A549 (cell line): ENCODE results near the gene P2RX3. TPM values are rescaled to one million over a fixed set of nuclear protein-coding genes. Genes with fewer than 3 reads are reported as not detected.

Source experiments
- ATAC-seq, 2 experiments: fragments of 200-7000 bp in 1 of 2; fragments of >200 bp in 1 of 2; cut with Nextera tagmentation in 1 of 2; cut with Tn5 transposase in 1 of 2; 3 replicates each; pipeline versions ENCODE4 v1.8.0 to v1.9.1; 2018 to 2020; ENCODE audit warnings: mild to moderate bottlenecking in 1 of 2, moderate library complexity in 1 of 2
- CTCF ChIA-PET: fragments of 300-600 bp; sonication (Branson Sonifier 250); formaldehyde crosslinking; extraction: SDS; loops from one replicate; lab custom pipeline; 2021; ENCODE audit warnings: antibody characterized with exemption, inconsistent platforms; lab: Yijun Ruan, JAX
- POLR2A ChIA-PET: fragments of 350-600 bp; formaldehyde crosslinking; extraction: SDS; loops from one replicate; lab custom pipeline; 2021; ENCODE audit warnings: antibody characterized with exemption, inconsistent platforms; lab: Yijun Ruan, JAX
- DNase-seq, 2 experiments: peaks; one replicate each; pipeline versions ENCODE4 v3.0.0 to v3.0.0-alpha.2; 2011 to 2016; ENCODE audit warnings: low read depth in 1 of 2, low spot score in 1 of 2
- FAIRE-seq: peaks from 2 replicates; lab custom pipeline; 2011; peaks lifted over from hg19 to GRCh38; lab: Jason Lieb, UNC
- H3K27ac ChIP-seq, 2 experiments: fragments of >200 bp; sonication (Bioruptor Twin); formaldehyde crosslinking; 3 replicates each; pipeline ENCODE4 v1.5.1; 2016 to 2017
- H3K4me1 ChIP-seq: fragments of >200 bp; sonication (Bioruptor Twin); formaldehyde crosslinking; 3 replicates; pipeline ENCODE4 v1.6.1; 2016
- H3K4me2 ChIP-seq: fragments of >200 bp; sonication (Bioruptor Twin); formaldehyde crosslinking; 3 replicates; pipeline ENCODE4 v1.6.1; 2016
- H3K4me3 ChIP-seq: fragments of >200 bp; sonication (Bioruptor Twin); formaldehyde crosslinking; 3 replicates; pipeline ENCODE4 v1.5.1; 2016
- H3K9me3 ChIP-seq: fragments of >200 bp; sonication (Bioruptor Twin); formaldehyde crosslinking; 3 replicates; pipeline ENCODE4 v1.6.1; 2016
- ATOH8 ChIP-seq: fragments of 250-450 bp; sonication (Bioruptor Pico); IDR thresholded peaks from 2 replicates; pipeline ENCODE4 v1.5.0; 2020; ENCODE audit warnings: low read depth, mild to moderate bottlenecking, moderate library complexity
- CBX2 ChIP-seq: fragments of 200-600 bp; sonication (generic); IDR thresholded peaks from 2 replicates; pipeline ENCODE4 v1.6.1; 2016; ENCODE audit warnings: low read depth, mild to moderate bottlenecking, borderline replicate concordance
- CBX8 ChIP-seq: fragments of 200-600 bp; sonication (generic); IDR thresholded peaks from 2 replicates; pipeline ENCODE4 v1.6.1; 2016
- CHD2 ChIP-seq: fragments of 150-350 bp; IDR thresholded peaks from 2 replicates; pipeline ENCODE4 v1.6.1; 2014; ENCODE audit warnings: low read length; ENCODE audit not compliant: partially characterized antibody
- CHD4 ChIP-seq: fragments of 200-600 bp; sonication (generic); IDR thresholded peaks from 2 replicates; pipeline ENCODE4 v1.6.1; 2016; ENCODE audit warnings: antibody characterized with exemption, mild to moderate bottlenecking, borderline replicate concordance
- FOSL2 ChIP-seq, 2 experiments: fragments of 450-650 bp in 1 of 2; fragments of >200 bp in 1 of 2; sonication (Bioruptor Twin) in 1 of 2; formaldehyde crosslinking; IDR thresholded peaks; 2 replicates each; pipeline versions ENCODE4 v1.5.0 to v1.6.1; 2016 to 2020; ENCODE audit warnings: mild to moderate bottlenecking in 1 of 2, moderate library complexity in 1 of 2
- HDAC2 ChIP-seq: fragments of 200-600 bp; sonication (generic); IDR thresholded peaks from 2 replicates; pipeline ENCODE4 v1.6.1; 2016
- HEYL ChIP-seq: fragments of 250-450 bp; sonication (Bioruptor Pico); IDR thresholded peaks from 2 replicates; pipeline ENCODE4 v1.8.0; 2021; ENCODE audit warnings: mild to moderate bottlenecking, moderate library complexity
- HMGXB4 ChIP-seq: fragments of 250-450 bp; sonication (Bioruptor Pico); IDR thresholded peaks from 2 replicates; pipeline ENCODE4 v1.5.0; 2021; ENCODE audit warnings: mild to moderate bottlenecking, moderate library complexity, borderline replicate concordance
- HOXB13 ChIP-seq: fragments of 250-450 bp; sonication (Bioruptor Pico); IDR thresholded peaks from 2 replicates; pipeline ENCODE4 v1.5.0; 2020; ENCODE audit warnings: low read depth, mild to moderate bottlenecking, moderate library complexity
- KDM1A ChIP-seq: fragments of 200-600 bp; sonication (generic); IDR thresholded peaks from 2 replicates; pipeline ENCODE4 v1.6.1; 2016; ENCODE audit warnings: low read depth, mild to moderate bottlenecking
- MAZ ChIP-seq: fragments of 150-350 bp; IDR thresholded peaks from 2 replicates; pipeline ENCODE4 v1.6.1; 2014; ENCODE audit warnings: antibody characterized with exemption, low read depth, low read length, borderline replicate concordance
- MYC ChIP-seq: IDR thresholded peaks from 2 replicates; pipeline ENCODE4 v1.6.1; 2012; ENCODE audit warnings: mild to moderate bottlenecking, inconsistent platforms, low read length, improper control_type of control experiment, borderline replicate concordance
- NFE2L2 ChIP-seq: fragments of 150-350 bp; conservative IDR thresholded peaks from 2 replicates; pipeline ENCODE4 v1.6.1; 2014; ENCODE audit warnings: low read length
- NR3C1 ChIP-seq: fragments of >200 bp; sonication (Bioruptor Twin); formaldehyde crosslinking; IDR thresholded peaks from 3 replicates; pipeline ENCODE4 v1.6.1; 2017
- POLR2A ChIP-seq: IDR thresholded peaks from 2 replicates; pipeline ENCODE4 v1.6.1; 2012; ENCODE audit warnings: mild to moderate bottlenecking, low read length
- POLR2AphosphoS2 ChIP-seq: conservative IDR thresholded peaks from 2 replicates; pipeline ENCODE4 v1.6.1; 2012; ENCODE audit warnings: low read length, improper control_type of control experiment, inconsistent platforms
- RARB ChIP-seq: fragments of 250-450 bp; sonication (Bioruptor Pico); IDR thresholded peaks from 2 replicates; pipeline ENCODE4 v1.8.0; 2021; ENCODE audit warnings: mild to moderate bottlenecking, moderate library complexity
- RCOR1 ChIP-seq: fragments of 150-350 bp; IDR thresholded peaks from 2 replicates; pipeline ENCODE4 v1.6.1; 2014; ENCODE audit warnings: antibody characterized with exemption, low read length, low read depth
- RNF2 ChIP-seq: fragments of 200-600 bp; sonication (generic); IDR thresholded peaks from 2 replicates; pipeline ENCODE4 v1.6.1; 2016; ENCODE audit warnings: low read depth, mild to moderate bottlenecking, antibody characterized with exemption, moderate library complexity, borderline replicate concordance
- SREBF2 ChIP-seq: fragments of 450-650 bp; IDR thresholded peaks from 2 replicates; pipeline ENCODE4 v1.6.1; 2014; ENCODE audit warnings: mild to moderate bottlenecking, moderate library complexity
- TFCP2L1 ChIP-seq: fragments of 250-450 bp; sonication (Bioruptor Pico); IDR thresholded peaks from 2 replicates; pipeline ENCODE4 v1.5.0; 2021; ENCODE audit warnings: mild to moderate bottlenecking
- WGBS: methylation state at CpG from one replicate; pipeline ENCODE4 v1.1.6; 2017; ENCODE audit errors: missing lambda C conversion rate; 5-methylcytosine and 5-hydroxymethylcytosine counted together
- polyA plus RNA-seq, 4 experiments: library from polyadenylated mRNA; depleted of rRNA in 3 of 4; stranded (reverse); fragments of >200 nt; fragmentation: RNase III in 1 of 4; extraction: RNeasy Plus Mini Kit Qiagen cat#74134 plus additional on column Dnase treatment in 1 of 4; gene quantifications; 2 replicates in 3 of 4; 3 replicates in 1 of 4; pipeline ENCODE4 v1.2.3, GENCODE V29; 2011 to 2017
- TF ChIP-seq, protein P1 (sequence below): IDR thresholded peaks from 2 replicates; pipeline ENCODE4 v1.6.1; 2012; ENCODE audit warnings: low read depth, borderline replicate concordance
- TF ChIP-seq, protein P2 (sequence below): fragments of 150-350 bp; IDR thresholded peaks from 2 replicates; pipeline ENCODE4 v1.6.1; 2014; ENCODE audit warnings: low read depth, mild to moderate bottlenecking, low read length

P2RX3 gene
- polyA plus RNA-seq, 2 of the 4 experiments (the other 2 are of a cell fraction): 0.05 to 0.37 TPM

- ChIA-PET POLR2A (no interaction called here), CTCF (interaction anchor here (1.7 kb wide), 1 partner anchor 8 kb away, joined by 4 read pairs; no protein-coding TSS in a partner anchor)
- Histone ChIP-seq H3K4me2 (no peak overlapping the region), H3K27ac (no peak overlapping the region), H3K4me3 (no peak overlapping the region), H3K4me1 (peaks cover 42% of the 10 kb centered on the region), H3K9me3 (0 out of 3 replicates have a peak, but pooled peaks cover 2% of the 10 kb centered on the region)
- DNase-seq: no peak
- 85% methylated on average over 8 of the region's 8 CpGs for WGBS
- ATAC-seq: no peak
- no peak for FAIRE-seq
- TF ChIP-seq MAZ (no peak), FOSL2 (IDR thresholded peaks at IDR 0.05) (no peak), FOSL2 (CRISPR knock-in tag; IDR thresholded peaks at IDR 0.05) (no peak), MYC (no peak), POLR2A (no peak), KDM1A (no peak), NFE2L2 (no peak), SREBF2 (no peak), HDAC2 (no peak), CHD2 (no peak), CBX8 (no peak), RNF2 (no peak), POLR2AphosphoS2 (no peak), CHD4 (no peak), CBX2 (no peak)
- TF ChIP-seq, protein P1, sequence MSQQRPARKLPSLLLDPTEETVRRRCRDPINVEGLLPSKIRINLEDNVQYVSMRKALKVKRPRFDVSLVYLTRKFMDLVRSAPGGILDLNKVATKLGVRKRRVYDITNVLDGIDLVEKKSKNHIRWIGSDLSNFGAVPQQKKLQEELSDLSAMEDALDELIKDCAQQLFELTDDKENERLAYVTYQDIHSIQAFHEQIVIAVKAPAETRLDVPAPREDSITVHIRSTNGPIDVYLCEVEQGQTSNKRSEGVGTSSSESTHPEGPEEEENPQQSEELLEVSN: no peak
- TF ChIP-seq, protein P2, sequence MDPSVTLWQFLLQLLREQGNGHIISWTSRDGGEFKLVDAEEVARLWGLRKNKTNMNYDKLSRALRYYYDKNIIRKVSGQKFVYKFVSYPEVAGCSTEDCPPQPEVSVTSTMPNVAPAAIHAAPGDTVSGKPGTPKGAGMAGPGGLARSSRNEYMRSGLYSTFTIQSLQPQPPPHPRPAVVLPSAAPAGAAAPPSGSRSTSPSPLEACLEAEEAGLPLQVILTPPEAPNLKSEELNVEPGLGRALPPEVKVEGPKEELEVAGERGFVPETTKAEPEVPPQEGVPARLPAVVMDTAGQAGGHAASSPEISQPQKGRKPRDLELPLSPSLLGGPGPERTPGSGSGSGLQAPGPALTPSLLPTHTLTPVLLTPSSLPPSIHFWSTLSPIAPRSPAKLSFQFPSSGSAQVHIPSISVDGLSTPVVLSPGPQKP: no peak
Observed at GRCh38 chr11:57305523-57305922, 32.6 kb upstream of the P2RX3 start.

DNA sequence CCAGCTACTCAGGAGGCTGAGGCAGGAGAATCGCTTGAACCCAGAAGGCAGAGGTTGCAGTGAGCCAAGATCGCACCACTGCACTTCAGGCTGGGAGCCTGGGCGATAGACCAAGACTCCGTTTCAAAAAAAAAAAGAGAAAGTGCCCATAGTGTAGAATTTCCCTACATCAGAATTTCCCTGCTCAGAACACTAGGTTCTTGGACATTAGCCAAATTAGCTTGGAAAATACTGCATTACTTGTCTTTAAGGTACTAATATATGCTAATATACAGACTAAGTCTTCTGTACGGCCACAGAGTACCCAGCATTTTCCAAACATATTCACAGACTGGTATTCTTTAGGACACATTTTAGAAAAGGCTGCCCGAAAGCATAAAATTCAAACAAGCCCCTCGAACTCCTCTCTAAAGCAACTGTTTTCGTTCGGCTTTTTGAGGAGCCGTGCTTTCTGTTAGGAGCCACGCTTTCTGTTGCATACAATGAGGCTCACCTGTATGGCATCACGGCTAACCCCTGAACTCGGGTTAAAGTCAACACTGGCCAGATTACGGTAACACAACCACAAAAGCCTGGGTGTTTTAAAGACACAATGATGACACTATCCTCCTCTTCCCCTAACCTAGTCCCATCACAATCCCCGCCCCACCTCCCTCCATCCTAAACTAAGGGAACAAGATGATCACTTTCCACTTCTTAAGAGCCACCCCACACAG, 31.8 kb upstream of the P2RX3 start:
- no peak overlapping the region for H3K4me2 ChIP-seq
- ATAC-seq: no peak

More for the DNA sequence above, 31.8 kb upstream of the P2RX3 start:
- WGBS: 90% methylated on average over 15 of the region's 15 CpGs
- FAIRE-seq: no peak
- TF ChIP-seq RARB (no peak), TFCP2L1 (CRISPR knock-in tag) (no peak), CHD4 (no peak), HOXB13 (CRISPR knock-in tag) (no peak), HMGXB4 (CRISPR knock-in tag) (no peak), RCOR1 (no peak), HEYL (no peak), NR3C1 (no peak), ATOH8 (no peak)
- TF ChIP-seq, protein P2: no peak
- TF ChIP-seq, all 56 proteins: peak for 0
- Histone ChIP-seq H3K4me3 (no peak overlapping the region), H3K27ac (no peak overlapping the region), H3K9me3 (no peaks in the 10 kb centered on the region), H3K4me1 (peaks cover 47% of the 10 kb centered on the region)
- POLR2A ChIA-PET: no interaction called here
- CTCF ChIA-PET: interaction anchor here (1.7 kb wide), 1 partner anchor 8 kb away, joined by 4 read pairs; no protein-coding TSS in a partner anchor
- no peak for DNase-seq
